ENCODE measurements around the gene DENND2D. TPM values are rescaled to one million over a fixed set of nuclear protein-coding genes. Genes with fewer than 3 reads are reported as not detected.

DENND2D gene
- total RNA-seq, 4 donors from 2014 or later: 25.3 to 37.1 (median 31.8) TPM

GRCh38 chr1:111174070-111174469 is 26.4 kb downstream of the DENND2D start:
- H3K27me3 ChIP-seq: no peaks in the 10 kb centered on the region
- H3K9me3 ChIP-seq: no peaks in the 10 kb centered on the region
- DNase-seq (ENCODE audit: low spot score in 2 of 2): no peak
- TF ChIP-seq EP300 (IDR thresholded peaks at IDR 0.05): no peak
- no peak for TF ChIP-seq POLR2AphosphoS5 (IDR thresholded peaks at IDR 0.05)
- no peak for TF ChIP-seq POLR2A (IDR thresholded peaks at IDR 0.05)
- TF ChIP-seq CTCF (IDR thresholded peaks at IDR 0.05): no peak
- no peak overlapping the region for H3K27ac ChIP-seq
- H3K36me3 ChIP-seq: peaks cover 50% of the 10 kb centered on the region
- no peak overlapping the region for H3K4me3 ChIP-seq
- no peaks in the 10 kb centered on the region for H3K4me1 ChIP-seq

GRCh38 chr1:111172463-111172862 is 28.0 kb downstream of the DENND2D start:
- no peak overlapping the region for H3K27ac ChIP-seq
- no peak overlapping the region for H3K4me3 ChIP-seq
- no peaks in the 10 kb centered on the region for H3K27me3 ChIP-seq
- no peaks in the 10 kb centered on the region for H3K9me3 ChIP-seq
- no peak for TF ChIP-seq POLR2AphosphoS5 (IDR thresholded peaks at IDR 0.05)
- TF ChIP-seq POLR2A (IDR thresholded peaks at IDR 0.05): no peak
- no peak for TF ChIP-seq CTCF (IDR thresholded peaks at IDR 0.05)
- no peak for TF ChIP-seq EP300 (IDR thresholded peaks at IDR 0.05)
- no peak for DNase-seq (ENCODE audit: low spot score in 2 of 2)
- peaks cover 54% of the 10 kb centered on the region for H3K36me3 ChIP-seq
- H3K4me1 ChIP-seq: no peaks in the 10 kb centered on the region

- H3K27me3 ChIP-seq: no peaks in the 10 kb centered on the region
- H3K9me3 ChIP-seq: no peaks in the 10 kb centered on the region
- no peak overlapping the region for H3K27ac ChIP-seq
- H3K36me3 ChIP-seq: peaks cover 18% of the 10 kb centered on the region
- H3K4me3 ChIP-seq: no peak overlapping the region
- TF ChIP-seq CTCF (IDR thresholded peaks at IDR 0.05): no peak
- no peak for TF ChIP-seq POLR2AphosphoS5 (IDR thresholded peaks at IDR 0.05)
- TF ChIP-seq EP300 (IDR thresholded peaks at IDR 0.05): no peak
- DNase-seq (ENCODE audit: low spot score in 2 of 2): no peak
- H3K4me1 ChIP-seq: no peaks in the 10 kb centered on the region
- 78% methylated on average over 2 of the region's 2 CpGs for WGBS
These were observed 36.3 kb downstream of the DENND2D start for GRCh38 chr1:111164151-111164550.

DNA sequence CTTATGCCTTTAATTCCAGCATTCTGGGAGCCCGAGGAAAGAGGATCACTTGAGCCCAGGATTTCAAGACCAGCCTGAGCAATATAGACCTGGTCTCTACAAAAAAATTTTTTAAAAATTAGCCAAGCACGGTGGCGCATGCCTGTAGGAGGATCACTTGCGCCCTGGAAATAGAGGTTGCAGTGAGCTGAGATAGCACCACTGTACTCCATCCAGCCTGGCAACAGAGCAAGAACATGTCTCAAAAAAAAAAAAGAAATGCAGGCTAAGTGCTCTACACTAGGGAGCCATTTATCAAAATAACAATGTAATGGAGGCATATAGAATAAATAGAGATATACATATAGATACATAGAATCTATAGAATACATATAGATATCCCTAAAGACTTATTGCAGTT is 37.1 kb downstream of the DENND2D start:
- H3K4me1 ChIP-seq: no peaks in the 10 kb centered on the region
- H3K9me3 ChIP-seq: no peaks in the 10 kb centered on the region
- H3K36me3 ChIP-seq: peaks cover 18% of the 10 kb centered on the region
- no peaks in the 10 kb centered on the region for H3K27me3 ChIP-seq
- no peak overlapping the region for H3K4me3 ChIP-seq
- 94% methylated on average over 4 of the region's 4 CpGs for WGBS
- TF ChIP-seq EP300 (IDR thresholded peaks at IDR 0.05): no peak
- TF ChIP-seq CTCF (IDR thresholded peaks at IDR 0.05): no peak
- TF ChIP-seq POLR2A (IDR thresholded peaks at IDR 0.05): no peak
- TF ChIP-seq POLR2AphosphoS5 (IDR thresholded peaks at IDR 0.05): no peak
- DNase-seq (ENCODE audit: low spot score in 2 of 2): no peak
- no peak overlapping the region for H3K27ac ChIP-seq

GRCh38 chr1:111162488-111162880 is 38.0 kb downstream of the DENND2D start:
- Histone ChIP-seq H3K36me3 (peaks cover 14% of the 10 kb centered on the region), H3K9me3 (no peaks in the 10 kb centered on the region), H3K4me3 (no peak overlapping the region), H3K27me3 (no peaks in the 10 kb centered on the region), H3K4me1 (no peaks in the 10 kb centered on the region), H3K27ac (no peak overlapping the region)
- TF ChIP-seq POLR2AphosphoS5 (IDR thresholded peaks at IDR 0.05) (no peak), EP300 (IDR thresholded peaks at IDR 0.05) (no peak), CTCF (IDR thresholded peaks at IDR 0.05) (no peak), POLR2A (IDR thresholded peaks at IDR 0.05) (no peak)
- 97% methylated on average over 2 of the region's 2 CpGs for WGBS
- DNase-seq (ENCODE audit: low spot score in 2 of 2): no peak

Measured in suprapubic skin (tissue), 4 donors.